Right lobe of liver (tissue), 4 donors: ENCODE measurements around the gene NTM.

ENCODE experiments used
- CTCF ChIP-seq, 4 donors: fragments of 200-600 bp in 3 of 4; fragments of 450-650 bp in 1 of 4; IDR thresholded peaks; one replicate each; pipeline versions ENCODE4 v1.5.1 to v1.8.0; 2016 to 2022; ENCODE audit warnings: antibody characterized with exemption in 4 of 4, mild to moderate bottlenecking in 2 of 4
- POLR2A ChIP-seq: fragments of 450-650 bp; IDR thresholded peaks from one replicate; pipeline ENCODE4 v1.6.1; 2017; ENCODE audit warnings: antibody characterized with exemption, mild to moderate bottlenecking
- donor health status: DM: no; HTN: no; CAD: no.
- donor health status: DM: no; HTN: no; CAD: no.
- donor health status: DM: no; HTN: yes; CAD: no.

- no peak for TF ChIP-seq CTCF (IDR thresholded peaks at IDR 0.05)
- no peak for TF ChIP-seq POLR2A
Observed at GRCh38 chr11:131964698-131965483, 594.5 kb downstream of the NTM start.
